C4-2B (cell line): Measurements from ENCODE around the gene TRIM34.

ENCODE experiments used
- ZFX ChIP-seq: fragments of 450-650 bp; IDR thresholded peaks from 2 replicates; pipeline ENCODE4 v1.6.1; 2017
- TF ChIP-seq, protein P1 (sequence below): fragments of 450-650 bp; conservative IDR thresholded peaks from 2 replicates; pipeline ENCODE4 v1.5.1; 2017; ENCODE audit warnings: mild to moderate bottlenecking

- TF ChIP-seq, protein P1, sequence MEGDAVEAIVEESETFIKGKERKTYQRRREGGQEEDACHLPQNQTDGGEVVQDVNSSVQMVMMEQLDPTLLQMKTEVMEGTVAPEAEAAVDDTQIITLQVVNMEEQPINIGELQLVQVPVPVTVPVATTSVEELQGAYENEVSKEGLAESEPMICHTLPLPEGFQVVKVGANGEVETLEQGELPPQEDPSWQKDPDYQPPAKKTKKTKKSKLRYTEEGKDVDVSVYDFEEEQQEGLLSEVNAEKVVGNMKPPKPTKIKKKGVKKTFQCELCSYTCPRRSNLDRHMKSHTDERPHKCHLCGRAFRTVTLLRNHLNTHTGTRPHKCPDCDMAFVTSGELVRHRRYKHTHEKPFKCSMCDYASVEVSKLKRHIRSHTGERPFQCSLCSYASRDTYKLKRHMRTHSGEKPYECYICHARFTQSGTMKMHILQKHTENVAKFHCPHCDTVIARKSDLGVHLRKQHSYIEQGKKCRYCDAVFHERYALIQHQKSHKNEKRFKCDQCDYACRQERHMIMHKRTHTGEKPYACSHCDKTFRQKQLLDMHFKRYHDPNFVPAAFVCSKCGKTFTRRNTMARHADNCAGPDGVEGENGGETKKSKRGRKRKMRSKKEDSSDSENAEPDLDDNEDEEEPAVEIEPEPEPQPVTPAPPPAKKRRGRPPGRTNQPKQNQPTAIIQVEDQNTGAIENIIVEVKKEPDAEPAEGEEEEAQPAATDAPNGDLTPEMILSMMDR, result no peak
- no peak for TF ChIP-seq ZFX
Observed at GRCh38 chr11:5596607-5597201, 28.1 kb upstream of the TRIM34 start, which contains the start of gene TRIM6.
